Suprapubic skin (tissue), 4 donors: Measurements from ENCODE around the gene KIDINS220. TPM values are rescaled to one million over a fixed set of nuclear protein-coding genes. Genes with fewer than 3 reads are reported as not detected.

ENCODE experiments used
- DNase-seq, 2 donors: peaks; one replicate each; pipeline ENCODE4 v3.0.0-alpha.2; 2019; ENCODE audit warnings: low spot score in 2 of 2
- H3K27ac ChIP-seq: fragments of 200-600 bp; sonication (generic); one replicate; pipeline ENCODE4 v1.5.1; 2019
- H3K27me3 ChIP-seq: fragments of 200-600 bp; sonication (generic); one replicate; pipeline ENCODE4 v1.5.1; 2019
- H3K36me3 ChIP-seq: fragments of 200-600 bp; sonication (generic); one replicate; pipeline ENCODE4 v1.5.1; 2019
- H3K4me1 ChIP-seq: fragments of 200-600 bp; sonication (generic); one replicate; pipeline ENCODE4 v1.5.1; 2019
- H3K4me3 ChIP-seq: fragments of 200-600 bp; sonication (generic); one replicate; pipeline ENCODE4 v1.5.1; 2019; ENCODE audit warnings: mild to moderate bottlenecking
- H3K9me3 ChIP-seq: fragments of 200-600 bp; sonication (generic); one replicate; pipeline ENCODE4 v1.5.1; 2019
- EP300 ChIP-seq: sonication (generic); formaldehyde crosslinking; IDR thresholded peaks from one replicate; pipeline ENCODE4 v1.6.1; 2017; ENCODE audit warnings: antibody characterized with exemption
- POLR2A ChIP-seq, 2 donors: fragments of 450-650 bp; IDR thresholded peaks; one replicate each; pipeline ENCODE4 v1.6.1; 2017; ENCODE audit warnings: antibody characterized with exemption in 2 of 2, mild to moderate bottlenecking in 2 of 2, moderate library complexity in 2 of 2
- POLR2AphosphoS5 ChIP-seq, 3 donors: sonication (generic); formaldehyde crosslinking; IDR thresholded peaks; one replicate each; pipeline ENCODE4 v1.6.1; 2017; ENCODE audit warnings: antibody characterized with exemption in 3 of 3
- WGBS: methylation state at CpG from one replicate; pipeline ENCODE4 v1.1.5; 2018; 5-methylcytosine and 5-hydroxymethylcytosine counted together
- total RNA-seq, 4 donors: library from RNA; depleted of rRNA; stranded (reverse); fragments of >200 nt; gene quantifications; one replicate each; pipeline ENCODE4 v1.1.0, GENCODE V29; 2016
- TF ChIP-seq, protein P1 (sequence below), 2 donors: fragments of 200-600 bp in 1 of 2; fragments of 450-650 bp in 1 of 2; sonication (generic) in 1 of 2; IDR thresholded peaks; one replicate each; pipeline ENCODE4 v1.5.1; 2016 to 2019; ENCODE audit warnings: antibody characterized with exemption in 2 of 2, mild to moderate bottlenecking in 1 of 2, moderate library complexity in 1 of 2

The KIDINS220 gene
- total RNA-seq, 4 donors from 2014 or later: 44.7 to 100 (median 53.5) TPM

- no peak overlapping the region for H3K4me3 ChIP-seq
- no peak for DNase-seq
- no peak overlapping the region for H3K27ac ChIP-seq
- no peaks in the 10 kb centered on the region for H3K27me3 ChIP-seq
- H3K36me3 ChIP-seq: peaks cover 66% of the 10 kb centered on the region
- no peaks in the 10 kb centered on the region for H3K9me3 ChIP-seq
- no peaks in the 10 kb centered on the region for H3K4me1 ChIP-seq
- WGBS: 97% methylated on average over 2 of the region's 2 CpGs
- no peak for TF ChIP-seq POLR2A (IDR thresholded peaks at IDR 0.05)
- TF ChIP-seq, protein P1, sequence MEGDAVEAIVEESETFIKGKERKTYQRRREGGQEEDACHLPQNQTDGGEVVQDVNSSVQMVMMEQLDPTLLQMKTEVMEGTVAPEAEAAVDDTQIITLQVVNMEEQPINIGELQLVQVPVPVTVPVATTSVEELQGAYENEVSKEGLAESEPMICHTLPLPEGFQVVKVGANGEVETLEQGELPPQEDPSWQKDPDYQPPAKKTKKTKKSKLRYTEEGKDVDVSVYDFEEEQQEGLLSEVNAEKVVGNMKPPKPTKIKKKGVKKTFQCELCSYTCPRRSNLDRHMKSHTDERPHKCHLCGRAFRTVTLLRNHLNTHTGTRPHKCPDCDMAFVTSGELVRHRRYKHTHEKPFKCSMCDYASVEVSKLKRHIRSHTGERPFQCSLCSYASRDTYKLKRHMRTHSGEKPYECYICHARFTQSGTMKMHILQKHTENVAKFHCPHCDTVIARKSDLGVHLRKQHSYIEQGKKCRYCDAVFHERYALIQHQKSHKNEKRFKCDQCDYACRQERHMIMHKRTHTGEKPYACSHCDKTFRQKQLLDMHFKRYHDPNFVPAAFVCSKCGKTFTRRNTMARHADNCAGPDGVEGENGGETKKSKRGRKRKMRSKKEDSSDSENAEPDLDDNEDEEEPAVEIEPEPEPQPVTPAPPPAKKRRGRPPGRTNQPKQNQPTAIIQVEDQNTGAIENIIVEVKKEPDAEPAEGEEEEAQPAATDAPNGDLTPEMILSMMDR (IDR thresholded peaks at IDR 0.05): no peak
- no peak for TF ChIP-seq EP300
- no peak for TF ChIP-seq POLR2AphosphoS5 (IDR thresholded peaks at IDR 0.05)
Measured at GRCh38 chr2:8799004-8799403, 38.4 kb downstream of the KIDINS220 start.

GRCh38 chr2:8798393-8798792 is 39.0 kb downstream of the KIDINS220 start:
- no peak for DNase-seq
- no peak overlapping the region for H3K4me3 ChIP-seq
- H3K27ac ChIP-seq: no peak overlapping the region
- no peaks in the 10 kb centered on the region for H3K27me3 ChIP-seq
- H3K36me3 ChIP-seq: peaks cover 72% of the 10 kb centered on the region
- no peaks in the 10 kb centered on the region for H3K9me3 ChIP-seq
- no peaks in the 10 kb centered on the region for H3K4me1 ChIP-seq
- WGBS: 94% methylated on average over 2 of the region's 2 CpGs
- TF ChIP-seq, protein P1 (IDR thresholded peaks at IDR 0.05): no peak
- no peak for TF ChIP-seq EP300
- TF ChIP-seq POLR2A (IDR thresholded peaks at IDR 0.05): no peak
- TF ChIP-seq POLR2AphosphoS5 (IDR thresholded peaks at IDR 0.05): no peak

- WGBS: 93% methylated on average over 2 of the region's 2 CpGs
- Histone ChIP-seq H3K27ac (no peak overlapping the region), H3K36me3 (peaks cover 79% of the 10 kb centered on the region), H3K9me3 (no peaks in the 10 kb centered on the region), H3K4me3 (no peak overlapping the region), H3K4me1 (no peaks in the 10 kb centered on the region), H3K27me3 (no peaks in the 10 kb centered on the region)
- TF ChIP-seq, protein P1 (IDR thresholded peaks at IDR 0.05): no peak
- no peak for TF ChIP-seq POLR2AphosphoS5 (IDR thresholded peaks at IDR 0.05)
- TF ChIP-seq POLR2A (IDR thresholded peaks at IDR 0.05): no peak
- no peak for TF ChIP-seq EP300
- no peak for DNase-seq
Measured at GRCh38 chr2:8797682-8798081, 39.7 kb downstream of the KIDINS220 start.

GRCh38 chr2:8796878-8797550 is 40.4 kb downstream of the KIDINS220 start:
- Histone ChIP-seq H3K27ac (no peak overlapping the region), H3K36me3 (peaks cover 83% of the 10 kb centered on the region), H3K4me1 (no peaks in the 10 kb centered on the region), H3K9me3 (no peaks in the 10 kb centered on the region), H3K27me3 (no peaks in the 10 kb centered on the region), H3K4me3 (no peak overlapping the region)
- WGBS: 91% methylated on average over 6 of the region's 6 CpGs
- TF ChIP-seq EP300: no peak
- TF ChIP-seq, protein P1 (IDR thresholded peaks at IDR 0.05): no peak
- no peak for TF ChIP-seq POLR2AphosphoS5 (IDR thresholded peaks at IDR 0.05)
- TF ChIP-seq POLR2A (IDR thresholded peaks at IDR 0.05): no peak
- DNase-seq: no peak

DNA sequence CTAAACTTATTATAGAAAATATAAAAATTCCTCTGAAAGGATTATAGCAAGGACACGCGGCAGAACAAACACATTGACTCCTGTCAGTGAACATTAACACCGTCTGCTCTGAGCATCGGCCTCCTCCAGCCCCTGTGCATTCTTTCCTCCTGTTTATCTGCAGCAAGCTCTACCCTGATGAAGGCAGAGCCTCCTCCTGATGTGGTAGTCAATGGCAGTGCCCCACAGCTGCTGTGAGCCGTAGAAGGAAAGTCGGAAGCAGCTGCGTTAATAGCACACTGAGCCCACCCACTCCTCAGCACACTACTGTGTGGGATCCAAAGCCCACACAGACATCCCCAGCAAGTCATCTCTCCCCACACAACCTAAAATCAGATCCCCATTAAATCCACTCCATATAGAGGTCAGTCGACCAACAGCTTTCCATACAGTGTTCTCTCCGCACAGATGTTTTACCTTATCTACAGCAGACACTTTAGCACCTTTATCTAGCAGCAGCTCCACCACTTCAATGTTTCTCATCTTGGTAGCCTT is 41.0 kb downstream of the KIDINS220 start:
- H3K4me3 ChIP-seq: no peak overlapping the region
- 86% methylated on average over 9 of the region's 9 CpGs for WGBS
- H3K4me1 ChIP-seq: no peaks in the 10 kb centered on the region
- TF ChIP-seq POLR2A (IDR thresholded peaks at IDR 0.05) (no peak), EP300 (no peak), POLR2AphosphoS5 (IDR thresholded peaks at IDR 0.05) (no peak)
- TF ChIP-seq, protein P1 (IDR thresholded peaks at IDR 0.05): no peak
- H3K27ac ChIP-seq: no peak overlapping the region
- no peak for DNase-seq
- no peaks in the 10 kb centered on the region for H3K9me3 ChIP-seq
- H3K27me3 ChIP-seq: no peaks in the 10 kb centered on the region
- H3K36me3 ChIP-seq: peaks cover 83% of the 10 kb centered on the region
